ENCODE measurements around the gene CHST11. TPM values are rescaled to one million over a fixed set of nuclear protein-coding genes. Genes with fewer than 3 reads are reported as not detected.

Gene CHST11
- total and polyA plus RNA-seq, 9 of the 15 experiments (the other 6 are each of a cell fraction or from before 2014, with no cell fraction given) = 2.3 to 38.7 (median 15.0) TPM

- TF ChIP-seq ZSCAN32 (CRISPR knock-in tag; IDR thresholded peaks at IDR 0.05) = no peak
- TF ChIP-seq BCL6 (CRISPR knock-in tag; IDR thresholded peaks at IDR 0.05) = no peak
- TF ChIP-seq NUFIP1 (IDR thresholded peaks at IDR 0.05; ENCODE audit: partially characterized antibody) = no peak
- TF ChIP-seq SMARCB1 (IDR thresholded peaks at IDR 0.05; ENCODE audit: insufficient read length, low read depth) = no peak
- no peak for TF ChIP-seq ZC3H11A (IDR thresholded peaks at IDR 0.05; ENCODE audit: low read depth, low read length)
Measured at GRCh38 chr12:104627990-104628830, 171.5 kb downstream of the CHST11 start (continued).

- H3K27me3 ChIP-seq (ENCODE audit: control insufficient read depth in 2 of 2, insufficient read depth in 2 of 2, low read length in 2 of 2) = no peaks in the 10 kb centered on the region
- in situ Hi-C loops (cut with MboI) (no loop called here), intact Hi-C loops (cut with micrococcal nuclease) (no loop called here)
- ChIA-PET CTCF (ENCODE audit: low intra/inter-chr PET ratio) (no interaction called here), POLR2A (interaction anchor here (0.6 to 0.8 kb wide), 2 partner anchors 118 to 168 kb away, joined by 3 to 4 read pairs; no protein-coding TSS in a partner anchor)
- no peak overlapping the region for H3K9ac ChIP-seq (ENCODE audit: insufficient read depth in 1 of 2, low read depth in 2 of 2, low read length in 2 of 2)
- H3K4me3 ChIP-seq = no peak overlapping the region
- BruUV-seq (replicated peaks) = no TSS peak
- FAIRE-seq (no peak), ATAC-seq (no peak), DNase-seq (ENCODE audit: extremely low read depth in 1 of 4, low spot score in 3 of 4) (no peak)
- TF ChIP-seq HMGXB4 (CRISPR knock-in tag; IDR thresholded peaks at IDR 0.05) (no peak), ZNF316 (IDR thresholded peaks at IDR 0.05) (no peak), ZNF551 (CRISPR knock-in tag; IDR thresholded peaks at IDR 0.05) (no peak), ZNF253 (CRISPR knock-in tag; conservative IDR thresholded peaks at IDR 0.05) (no peak), ZNF280B (CRISPR knock-in tag; IDR thresholded peaks at IDR 0.05) (no peak), RBM39 (optimal IDR thresholded peaks at IDR 0.05; ENCODE audit: low read depth, low read length) (no peak), PML (IDR thresholded peaks at IDR 0.05; ENCODE audit: low read length) (no peak), VEZF1 (CRISPR knock-in tag; IDR thresholded peaks at IDR 0.05) (no peak), PTTG1 (tag; IDR thresholded peaks at IDR 0.05; ENCODE audit: low read depth) (no peak)
- 72% methylated on average over 3 of the region's 3 CpGs for WGBS (ENCODE audit: insufficient coverage, low coverage, missing lambda C conversion rate)
- H3K9me1 ChIP-seq (ENCODE audit: control insufficient read depth, insufficient read depth, low read length) = no peaks in the 10 kb centered on the region
- no peaks in the 10 kb centered on the region for H4K20me1 ChIP-seq (replicated peaks; ENCODE audit: control insufficient read depth, insufficient read depth, low read length)
- peaks cover 15% of the 10 kb centered on the region for H3K79me2 ChIP-seq (ENCODE audit: control insufficient read depth, insufficient read depth, low read length)
- no peak overlapping the region for H3K27ac ChIP-seq (ENCODE audit: extremely low read depth, low read depth, low read length)
- peaks cover 0 to 7% of the 10 kb centered on the region in 2 experiments; a peak in 2 of 5 replicates for H3K4me1 ChIP-seq (replicated peaks in 1 of 2; ENCODE audit: control insufficient read depth in 2 of 2, insufficient read depth in 2 of 2, low read length in 2 of 2)
- H2AFZ ChIP-seq (ENCODE audit: low read depth, low read length) = no peak overlapping the region
- no peaks in the 10 kb centered on the region for H3K9me3 ChIP-seq (replicated peaks; ENCODE audit: control insufficient read depth, insufficient read depth, low read depth, low read length)
- no peak overlapping the region for H3K4me2 ChIP-seq (ENCODE audit: insufficient read depth, low read length)
- H3K36me3 ChIP-seq (ENCODE audit: control insufficient read depth, insufficient read depth, low read length) = peaks cover 5% of the 10 kb centered on the region; the same call in 1 of the 3 replicates
Measured at GRCh38 chr12:104628831-104629135, 172.0 kb downstream of the CHST11 start.
